COLO829 (cell line): ENCODE results near the gene SMIM29.

Experiments used
- DNase-seq: peaks from one replicate; pipeline ENCODE4 v3.0.0; 2012; ENCODE audit warnings: low spot score

The SMIM29 gene

DNA sequence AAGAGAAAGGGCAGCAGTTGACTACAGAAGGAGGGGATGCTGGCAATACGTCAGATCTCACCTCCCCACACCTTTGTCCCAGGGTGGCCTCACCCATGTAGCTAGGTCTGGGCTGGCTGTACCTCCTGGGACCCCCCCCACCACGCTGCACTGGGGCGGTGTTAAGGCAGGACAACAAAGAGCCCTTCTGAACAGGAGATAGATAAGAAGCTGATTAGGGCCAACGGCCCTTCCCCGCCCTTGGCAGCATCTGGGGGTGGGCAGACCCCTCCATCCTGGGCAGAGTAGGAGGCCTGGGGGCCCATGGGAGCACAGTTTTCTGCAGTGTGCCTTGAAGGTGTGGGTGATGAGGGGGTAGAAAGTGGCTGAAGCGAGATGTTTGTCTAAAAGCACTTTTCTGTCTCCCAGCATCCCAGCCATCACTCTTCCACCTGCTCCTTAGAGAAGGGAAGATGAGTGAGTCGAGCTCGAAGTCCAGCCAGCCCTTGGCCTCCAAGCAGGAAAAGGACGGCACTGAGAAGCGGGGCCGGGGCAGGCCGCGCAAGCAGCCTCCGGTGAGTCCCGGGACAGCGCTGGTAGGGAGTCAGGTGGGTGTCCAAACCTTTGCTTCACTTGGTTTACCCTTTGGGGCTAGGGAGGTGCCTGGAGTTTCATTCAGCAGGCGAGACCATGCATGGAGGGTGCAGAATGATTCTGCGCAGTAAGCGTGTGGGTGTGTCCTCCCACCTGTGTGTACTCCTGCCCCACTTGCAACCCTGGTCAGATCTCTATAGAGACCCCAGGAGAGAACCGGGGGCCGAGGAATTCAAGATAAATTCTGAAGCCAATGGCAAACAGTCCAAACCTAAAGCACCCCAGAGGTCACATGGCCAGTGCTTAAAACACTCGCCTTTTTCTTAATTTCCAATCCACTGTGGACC lies 8.2 kb downstream of the SMIM29 start:
- DNase-seq: no peak

DNA sequence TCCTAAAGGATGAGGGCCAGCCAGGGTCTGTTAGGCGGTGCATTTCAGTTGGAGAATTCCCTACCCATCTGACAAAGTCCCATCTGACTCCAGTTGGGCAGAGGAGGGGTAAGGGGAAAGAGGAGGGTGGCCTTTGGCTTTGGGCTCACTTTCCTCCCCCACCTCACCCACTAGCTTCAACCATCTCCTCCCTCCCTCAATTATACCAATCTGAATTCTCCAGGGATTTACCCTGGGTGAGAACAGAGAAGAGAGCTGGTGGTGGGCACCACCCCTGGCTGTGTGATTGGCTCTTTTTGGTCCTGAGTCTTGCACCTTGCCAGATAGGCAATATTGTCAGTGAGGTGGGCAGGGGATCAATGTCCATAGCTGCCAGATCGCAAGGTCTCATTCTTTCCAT lies 8.9 kb downstream of the SMIM29 start:
- no peak for DNase-seq

GRCh38 chr6:34239500-34239825 lies 9.3 kb downstream of the SMIM29 start:
- no peak for DNase-seq

DNA sequence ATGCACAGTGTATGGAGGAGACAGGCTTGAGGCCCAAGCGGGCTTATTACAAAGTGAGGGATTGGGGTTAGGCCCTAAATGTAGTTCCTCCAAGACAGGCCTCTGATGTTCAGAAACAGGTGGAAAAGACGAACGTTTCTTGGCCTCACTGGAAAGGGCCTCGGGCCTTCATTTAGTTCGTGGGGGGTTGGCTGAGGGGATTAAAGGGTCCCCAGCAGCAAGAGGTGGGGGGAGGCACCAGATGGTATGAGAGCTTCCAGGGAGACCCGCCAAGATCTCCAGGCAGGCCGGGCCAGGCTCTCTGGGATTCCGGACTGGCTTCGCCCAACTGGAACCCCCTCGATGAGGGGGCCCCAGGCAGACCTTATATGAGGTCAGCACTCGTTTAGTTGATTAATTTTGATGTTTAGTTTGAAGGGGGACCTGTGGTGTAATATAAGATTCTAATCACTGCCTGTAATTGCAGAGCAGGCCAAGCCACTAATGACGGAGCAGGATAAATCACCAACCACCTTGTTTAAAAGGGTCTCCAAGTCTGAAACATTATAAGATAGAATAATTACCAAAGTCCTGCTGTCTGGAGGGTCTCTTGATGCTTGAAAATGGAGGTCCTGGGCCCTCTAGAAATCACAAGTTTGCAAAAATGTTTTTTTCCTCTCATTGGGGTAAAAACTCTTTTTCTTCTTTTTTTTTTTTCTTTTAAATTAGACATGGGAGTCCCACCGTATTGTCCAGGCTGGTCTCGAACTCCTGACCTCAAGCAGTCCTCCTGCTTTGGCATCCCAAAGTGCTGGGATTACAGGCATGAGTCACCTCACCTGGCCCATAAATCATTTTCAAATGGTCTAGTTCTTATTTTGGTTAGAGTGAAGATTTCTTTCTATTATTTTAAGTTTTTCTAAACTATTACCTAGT lies 10.0 kb downstream of the SMIM29 start:
- no peak for DNase-seq

DNA sequence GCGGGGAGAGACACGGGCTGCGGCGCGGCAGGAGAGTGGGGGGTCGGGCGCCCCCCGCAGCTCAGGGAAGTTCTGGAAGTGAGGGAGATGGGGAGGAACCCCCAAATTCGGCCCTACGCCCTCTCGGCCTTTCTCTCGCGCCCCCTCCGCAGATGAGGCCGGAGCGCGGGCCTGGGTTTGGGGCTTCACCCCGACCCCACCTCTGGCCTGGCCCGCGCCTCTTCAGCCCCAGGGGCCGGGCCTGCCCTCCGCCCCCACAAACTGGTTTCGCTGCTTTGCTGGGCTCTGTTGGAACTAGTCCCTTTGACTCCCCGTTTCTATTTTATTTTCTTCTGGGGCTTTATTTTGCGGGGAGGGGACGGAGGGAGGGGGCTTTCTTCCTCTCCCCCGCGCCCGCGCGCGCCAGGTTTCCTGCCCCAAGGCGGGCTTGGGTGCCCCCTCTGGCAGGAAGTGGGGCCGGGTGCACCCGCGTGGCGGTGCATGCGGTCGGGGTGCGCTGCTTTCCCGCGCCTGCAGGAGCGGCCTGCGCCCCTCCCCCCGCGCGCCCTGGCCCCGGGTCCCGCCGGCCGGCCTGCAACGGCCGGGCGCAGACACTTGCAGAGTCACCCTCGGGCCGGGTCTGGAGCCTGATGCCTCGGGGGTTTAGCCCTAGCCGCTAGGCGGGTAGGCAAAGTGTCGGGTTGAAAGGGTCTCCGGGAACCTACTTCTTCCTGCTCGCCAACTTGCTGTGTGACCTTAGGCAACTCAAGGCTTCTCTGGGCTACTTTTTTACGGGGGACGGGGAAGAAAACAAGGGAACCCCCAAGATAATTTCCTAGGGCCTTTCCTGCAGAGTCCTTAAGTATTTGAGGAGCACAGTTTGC lies 10.9 kb downstream of the SMIM29 start:
- DNase-seq: no peak

GRCh38 chr6:34237316-34237721 lies 11.5 kb downstream of the SMIM29 start:
- DNase-seq: no peak

- DNase-seq: peak; percentile 81
Observed at GRCh38 chr6:34236443-34237315, 12.1 kb downstream of the SMIM29 start, which contains the start of gene HMGA1. Gene HMGA1 (plus strand): TSS chr6:34236873. CDS start chr6:34240781, 3,908 bp downstream.

GRCh38 chr6:34236131-34236442 lies 12.7 kb downstream of the SMIM29 start:
- no peak for DNase-seq

DNA sequence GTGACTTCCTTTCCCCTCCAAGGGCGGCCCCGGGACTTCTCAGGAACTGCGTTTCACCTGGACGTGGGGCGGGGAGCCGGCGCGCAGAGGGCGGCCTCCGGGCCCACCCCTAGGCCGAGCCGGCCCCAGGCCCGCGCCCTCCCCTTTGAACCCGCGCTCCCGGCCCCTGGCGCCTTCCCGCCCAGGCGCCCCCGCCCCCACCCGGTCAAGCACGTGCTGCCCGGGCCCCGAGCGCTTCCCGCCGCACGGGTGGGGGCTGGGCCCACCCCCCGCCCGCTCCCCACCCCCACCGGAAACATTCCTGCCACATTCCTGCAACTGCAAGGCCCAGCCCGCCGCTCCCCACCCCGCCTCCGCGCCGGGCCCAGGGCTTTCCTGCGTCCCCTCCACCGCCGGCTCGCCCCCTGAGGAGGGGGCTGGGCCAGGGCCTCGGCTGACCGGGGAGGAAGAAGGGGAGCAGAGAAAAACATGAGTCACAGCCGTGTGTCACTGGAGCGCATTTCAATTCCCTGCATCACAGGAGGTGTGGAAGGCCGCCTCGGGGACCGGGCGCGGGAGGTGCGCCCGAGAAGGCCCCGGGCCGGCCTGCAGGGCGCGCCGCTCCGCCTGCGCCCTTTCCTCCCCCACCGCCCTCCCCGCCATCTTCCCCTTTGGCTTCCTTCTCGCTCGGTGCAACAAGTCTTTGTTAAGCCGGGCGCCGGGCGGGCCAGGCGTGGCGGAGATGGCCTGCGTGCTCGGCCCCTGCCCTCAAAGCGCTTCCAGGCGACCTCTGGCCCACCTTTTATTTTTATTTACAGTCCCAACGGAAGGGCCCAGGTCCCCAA lies 13.3 kb downstream of the SMIM29 start:
- no peak for DNase-seq

DNA sequence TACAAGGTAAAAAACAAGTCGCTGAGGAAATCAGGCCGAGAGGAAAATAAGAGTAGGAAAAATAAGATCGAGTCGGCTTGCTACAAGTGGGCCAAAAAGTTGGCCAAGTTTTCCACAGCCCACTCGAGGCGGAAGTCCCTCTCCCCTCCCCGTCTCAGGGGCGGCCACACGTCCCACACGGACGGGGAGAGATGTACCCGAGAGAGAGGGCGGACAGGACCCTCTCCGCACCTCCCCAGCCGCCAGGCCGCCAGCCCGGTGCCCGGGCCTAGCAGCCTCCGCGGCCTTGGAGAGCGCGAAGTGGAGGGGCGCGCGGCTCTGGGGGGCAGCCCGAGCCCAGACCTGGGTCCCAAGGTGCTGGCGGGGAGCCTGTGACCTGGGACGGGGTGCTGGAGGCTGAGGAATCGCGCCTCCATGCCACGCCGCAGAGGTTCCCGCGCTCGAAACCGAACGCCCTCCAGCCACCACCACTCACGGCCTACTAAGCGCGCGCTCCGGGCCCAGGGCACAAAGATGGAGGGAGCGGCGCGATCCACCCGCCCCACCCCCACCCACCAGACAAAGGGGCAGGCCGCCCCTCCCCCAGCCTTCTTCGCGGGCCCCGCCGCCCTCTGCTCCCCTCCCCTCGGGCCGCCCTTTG lies 14.0 kb downstream of the SMIM29 start:
- no peak for DNase-seq

DNA sequence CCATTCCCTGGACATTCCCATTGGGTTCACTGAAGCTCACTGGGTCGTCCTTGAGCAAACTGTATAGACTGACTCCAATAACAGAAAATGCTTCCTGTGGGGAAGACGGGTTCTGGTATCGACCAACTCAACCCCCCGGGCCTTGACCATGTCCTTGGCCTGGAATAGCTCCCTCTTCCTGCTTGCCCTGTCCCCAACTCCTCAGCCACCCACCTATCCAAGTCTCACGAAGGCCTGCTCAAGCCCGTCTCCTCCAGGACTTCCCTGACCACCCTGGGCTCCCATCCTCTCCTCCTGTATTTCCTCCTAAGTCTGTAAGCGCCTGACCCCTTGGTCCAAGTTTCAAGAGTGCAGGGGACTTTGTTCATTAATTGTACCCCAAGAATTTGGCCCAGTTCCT lies 14.9 kb downstream of the SMIM29 start:
- no peak for DNase-seq

DNA sequence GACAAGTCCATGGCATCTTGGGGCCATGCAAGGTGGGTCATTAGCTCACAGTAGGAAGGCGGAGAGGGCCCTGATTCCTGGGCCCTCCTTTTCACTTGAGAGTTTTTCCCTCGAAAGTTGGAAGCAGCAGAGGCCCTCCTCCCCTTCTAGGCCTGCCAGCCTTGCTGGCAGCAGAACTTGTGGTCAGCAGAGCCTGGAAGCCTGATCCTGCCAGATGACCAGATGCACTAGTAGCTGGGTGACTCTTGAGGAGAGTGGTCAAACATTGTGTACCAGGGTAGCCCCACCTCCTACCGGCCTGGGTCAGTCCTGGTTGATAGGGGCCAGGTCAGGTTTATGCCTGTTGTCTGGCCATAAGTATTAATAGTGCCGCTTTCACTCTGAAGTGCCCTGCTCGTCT lies 15.9 kb downstream of the SMIM29 start:
- DNase-seq: no peak

- no peak for DNase-seq
Observed at GRCh38 chr6:34231566-34232336, 17.1 kb downstream of the SMIM29 start.

- no peak for DNase-seq
Observed at GRCh38 chr6:34230653-34231371, 18.0 kb downstream of the SMIM29 start.

GRCh38 chr6:34229877-34230276 lies 18.9 kb downstream of the SMIM29 start:
- no peak for DNase-seq

GRCh38 chr6:34227761-34228421 lies 20.9 kb downstream of the SMIM29 start:
- no peak for DNase-seq

GRCh38 chr6:34226731-34227586 lies 21.8 kb downstream of the SMIM29 start:
- no peak for DNase-seq
